K562 (cell line): ENCODE results near the gene PMF1.

Experiments used
- ATF2 ChIP-seq: sonication (generic); formaldehyde crosslinking; IDR thresholded peaks from 2 replicates; pipeline ENCODE4 v1.8.1; 2022; ENCODE audit warnings: missing genetic modification reagents
- CEBPB ChIP-seq: fragments of 450-650 bp; IDR thresholded peaks from 2 replicates; pipeline ENCODE4 v1.6.1; 2016; ENCODE audit warnings: missing genetic modification characterization, missing compliant biosample characterization
- CHD7 ChIP-seq: fragments of 200-600 bp; sonication (generic); IDR thresholded peaks from one replicate; pipeline ENCODE4 v1.6.1; 2012; ENCODE audit warnings: mild to moderate bottlenecking, low read depth, low read length, inconsistent platforms
- CTCF ChIP-seq, 3 experiments: IDR thresholded peaks in 2 of 3; conservative IDR thresholded peaks in 1 of 3; 2 replicates each; pipeline ENCODE4 v1.5.1; 2011 to 2012; ENCODE audit warnings: low read length in 3 of 3, mild to moderate bottlenecking in 3 of 3, control low read depth in 2 of 3, improper control_type of control experiment in 1 of 3, inconsistent platforms in 1 of 3, low read depth in 1 of 3, mixed read lengths in 1 of 3, moderate library complexity in 1 of 3; ENCODE audit not compliant: insufficient read depth in 2 of 3
- IRF1 ChIP-seq: sonication (generic); formaldehyde crosslinking; IDR thresholded peaks from 2 replicates; pipeline ENCODE4 v1.8.0; 2022; ENCODE audit warnings: missing genetic modification reagents, mild to moderate bottlenecking, borderline replicate concordance
- MAX ChIP-seq: sonication (generic); formaldehyde crosslinking; IDR thresholded peaks from 2 replicates; pipeline ENCODE4 v1.9.0; 2022; ENCODE audit warnings: mild to moderate bottlenecking, missing genetic modification reagents
- PYGO2 ChIP-seq: fragments of 450-650 bp; IDR thresholded peaks from 2 replicates; pipeline ENCODE4 v1.6.1; 2016; ENCODE audit warnings: mild to moderate bottlenecking, missing genetic modification characterization, moderate library complexity, missing compliant biosample characterization
- RAD51 ChIP-seq: fragments of 450-650 bp; IDR thresholded peaks from 2 replicates; pipeline ENCODE4 v1.7.1; 2016; ENCODE audit warnings: low read depth, mild to moderate bottlenecking, borderline replicate concordance
- RBFOX2 ChIP-seq: fragments of 200-400 bp; formaldehyde crosslinking; IDR thresholded peaks from 2 replicates; pipeline ENCODE4 v1.6.1; 2017; ENCODE audit warnings: low read depth, mild to moderate bottlenecking, low read length, moderate library complexity
- THRB ChIP-seq: fragments of 450-650 bp; formaldehyde crosslinking; conservative IDR thresholded peaks from 2 replicates; pipeline ENCODE4 v1.4.0; 2022; ENCODE audit warnings: mild to moderate bottlenecking, missing genetic modification characterization
- ZNF212 ChIP-seq: fragments of 450-650 bp; formaldehyde crosslinking; IDR thresholded peaks from 2 replicates; pipeline ENCODE4 v1.4.0; 2020; ENCODE audit warnings: mild to moderate bottlenecking
- ZNF224 ChIP-seq: sonication (generic); formaldehyde crosslinking; IDR thresholded peaks from 2 replicates; pipeline ENCODE4 v1.8.0; 2022; ENCODE audit warnings: mild to moderate bottlenecking, missing genetic modification reagents

GRCh38 chr1:156195853-156196252 is 17.0 kb upstream of the PMF1 start:
- TF ChIP-seq CTCF (IDR thresholded peaks at IDR 0.05 in 2 of 3, conservative IDR thresholded peaks at IDR 0.05 in 1 of 3; ENCODE audit: insufficient read depth in 2 of 3, low read depth in 1 of 3, low read length in 3 of 3) (no peak), MAX (CRISPR knock-in tag) (no peak), RBFOX2 (no peak), RAD51 (no peak), CHD7 (no peak), ATF2 (CRISPR knock-in tag) (no peak), IRF1 (CRISPR knock-in tag) (no peak), THRB (no peak), ZNF224 (CRISPR knock-in tag) (no peak), ZNF212 (no peak), CEBPB (no peak), PYGO2 (tag) (no peak)
